Pancreas (tissue), 10 donors: ENCODE data around the gene KIAA1671. TPM values are rescaled to one million over a fixed set of nuclear protein-coding genes. Genes with fewer than 3 reads are reported as not detected.

Source experiments
- ATAC-seq, 4 donors: fragments of 200-7000 bp; cut with Tn5 transposase; one replicate each; pipeline versions ENCODE4 v1.8.0 to v1.9.1; 2020; ENCODE audit warnings: mild to moderate bottlenecking in 4 of 4, moderate library complexity in 4 of 4
- DNase-seq, 6 donors: peaks; one replicate each; pipeline ENCODE4 v3.0.0-alpha.2; 2020
- FAIRE-seq: peaks from 2 replicates; lab custom pipeline; 2012; peaks lifted over from hg19 to GRCh38; lab: Jason Lieb, UNC
- H3K27ac ChIP-seq, 4 donors: fragments of 200-600 bp; sonication (generic); 1 replicate in 3 of 4; 2 replicates in 1 of 4; pipeline versions ENCODE4 v1.5.0 to v1.8.0; 2020
- H3K27me3 ChIP-seq, 4 donors: fragments of 200-600 bp; one replicate each; pipeline ENCODE4 v1.8.0; 2021
- H3K36me3 ChIP-seq, 3 donors: fragments of 200-600 bp; sonication (generic) in 1 of 3; one replicate each; pipeline versions ENCODE4 v1.5.0 to v1.8.0; 2020 to 2021
- H3K4me1 ChIP-seq, 3 donors: fragments of 200-600 bp; one replicate each; pipeline ENCODE4 v1.8.0; 2021
- H3K4me3 ChIP-seq, 4 donors: fragments of 200-600 bp; sonication (generic) in 2 of 4; one replicate each; pipeline versions ENCODE4 v1.5.0 to v1.8.0; 2020 to 2021
- H3K9me3 ChIP-seq, 4 donors: fragments of 200-600 bp; one replicate each; pipeline ENCODE4 v1.8.0; 2021
- WGBS, 2 donors: extraction: QIAGEN DNeasy Blood & Tissue Kit; methylation state at CpG; one replicate each; pipeline ENCODE4 v1.1.7; 2013; 5-methylcytosine and 5-hydroxymethylcytosine counted together
- intact Hi-C, 3 donors: fragments of 100-400 bp; cut with DNase I; formaldehyde crosslinking; loops; one replicate each; pipeline versions ENCODE4 v1.11.1 to v1.14.2; 2022
- polyA plus RNA-seq, 2 donors: library from polyadenylated mRNA; stranded (reverse); fragments of 200-250 nt; gene quantifications; one replicate each; pipeline ENCODE4 v1.2.3, GENCODE V29; 2013
- total RNA-seq, 6 donors: library from RNA; stranded (reverse); fragmentation: NEBNext Ultra II Directional in 4 of 6; extraction: Animal tissue kit (Norgen Biotek cat#: 25700) in 4 of 6; gene quantifications; one replicate each; pipeline versions ENCODE4 v1.2.1 to v1.2.4, GENCODE V29; 2021 to 2023
- TF ChIP-seq, protein P1 (sequence below), 4 donors: fragments of 200-600 bp; sonication (generic) in 3 of 4; IDR thresholded peaks; one replicate each; pipeline versions ENCODE4 v1.5.0 to v1.8.0; 2021; ENCODE audit warnings: antibody characterized with exemption in 4 of 4
- donor health status: healthy with polysubstance abuse.
- donor health status: DM: no; HTN: no; CAD: no; lungs with moderate emphysema.
- donor health status: DM: no; HTN: no; CAD: no.
- donor health status: control.
- donor health status: control.
- donor health status: Bipolar disorder and iron deficiency.
- donor health status: DM: yes; HTN: yes; CAD: no.
- donor health status: DM: no; HTN: no; CAD: no.
- donor health status: DM: no; HTN: no; CAD: no.
- donor health status: DM: yes; HTN: yes; CAD: no.

Gene KIAA1671
- total and polyA plus RNA-seq, 8 donors = 8.3 to 28.8 (median 19.0) TPM

DNA sequence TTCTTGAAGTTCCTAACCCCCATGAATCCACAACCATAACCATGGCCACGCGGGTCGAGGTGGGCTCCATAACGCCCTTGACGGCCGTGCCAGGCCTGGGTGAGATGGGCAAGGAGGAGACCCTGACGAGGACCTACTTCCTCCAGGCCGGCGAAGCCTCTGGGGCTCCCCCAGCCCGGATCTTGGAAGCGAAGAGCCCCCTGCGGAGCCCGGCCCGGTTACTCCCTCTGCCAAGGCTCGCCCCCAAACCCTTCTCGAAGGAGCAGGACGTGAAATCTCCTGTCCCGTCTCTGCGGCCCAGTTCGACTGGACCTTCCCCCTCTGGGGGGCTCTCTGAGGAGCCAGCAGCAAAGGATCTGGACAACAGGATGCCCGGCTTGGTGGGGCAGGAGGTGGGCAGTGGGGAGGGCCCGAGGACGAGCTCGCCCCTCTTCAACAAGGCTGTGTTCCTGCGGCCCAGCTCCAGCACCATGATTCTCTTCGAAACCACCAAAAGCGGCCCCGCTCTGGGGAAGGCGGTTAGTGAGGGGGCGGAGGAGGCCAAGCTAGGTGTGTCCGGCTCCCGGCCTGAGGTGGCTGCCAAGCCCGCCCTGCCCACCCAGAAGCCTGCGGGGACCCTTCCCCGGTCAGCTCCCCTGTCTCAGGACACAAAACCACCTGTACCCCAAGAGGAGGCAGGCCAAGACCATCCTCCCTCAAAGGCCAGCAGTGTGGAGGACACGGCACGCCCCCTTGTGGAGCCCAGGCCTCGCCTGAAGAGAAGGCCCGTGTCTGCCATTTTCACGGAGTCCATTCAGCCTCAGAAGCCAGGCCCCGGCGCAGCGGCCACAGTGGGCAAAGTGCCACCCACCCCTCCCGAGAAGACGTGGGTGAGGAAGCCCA, 75.7 kb downstream of the KIAA1671 start:
- WGBS, 2 donors = 87 to 88% methylated on average over 45 of the region's 45 CpGs
- FAIRE-seq = no peak
- peak in 2 of 6 donors; percentile 56 to 63 for DNase-seq

DNA sequence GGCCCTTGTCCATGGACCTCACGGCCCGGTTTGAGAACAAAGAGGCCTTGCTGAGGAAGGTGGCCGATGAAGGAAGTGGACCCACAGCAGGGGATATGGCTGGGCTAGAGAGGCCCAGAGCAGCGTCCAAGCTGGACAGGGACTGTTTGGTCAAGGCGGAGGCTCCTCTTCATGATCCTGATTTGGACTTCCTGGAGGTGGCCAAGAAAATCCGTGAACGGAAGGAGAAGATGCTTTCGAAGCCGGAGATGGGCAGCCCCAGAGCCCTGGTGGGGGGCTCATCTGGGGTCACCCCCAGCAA, 76.3 kb downstream of the KIAA1671 start:
- Histone ChIP-seq H3K27ac (no peak overlapping the region), H3K27me3 (no peaks in the 10 kb centered on the region), H3K4me3 (no peak overlapping the region), H3K36me3 (peaks cover 0 to 4% (median 0%) of the 10 kb centered on the region in 3 donors), H3K9me3 (no peaks in the 10 kb centered on the region), H3K4me1 (no peaks in the 10 kb centered on the region)
- TF ChIP-seq, protein P1, sequence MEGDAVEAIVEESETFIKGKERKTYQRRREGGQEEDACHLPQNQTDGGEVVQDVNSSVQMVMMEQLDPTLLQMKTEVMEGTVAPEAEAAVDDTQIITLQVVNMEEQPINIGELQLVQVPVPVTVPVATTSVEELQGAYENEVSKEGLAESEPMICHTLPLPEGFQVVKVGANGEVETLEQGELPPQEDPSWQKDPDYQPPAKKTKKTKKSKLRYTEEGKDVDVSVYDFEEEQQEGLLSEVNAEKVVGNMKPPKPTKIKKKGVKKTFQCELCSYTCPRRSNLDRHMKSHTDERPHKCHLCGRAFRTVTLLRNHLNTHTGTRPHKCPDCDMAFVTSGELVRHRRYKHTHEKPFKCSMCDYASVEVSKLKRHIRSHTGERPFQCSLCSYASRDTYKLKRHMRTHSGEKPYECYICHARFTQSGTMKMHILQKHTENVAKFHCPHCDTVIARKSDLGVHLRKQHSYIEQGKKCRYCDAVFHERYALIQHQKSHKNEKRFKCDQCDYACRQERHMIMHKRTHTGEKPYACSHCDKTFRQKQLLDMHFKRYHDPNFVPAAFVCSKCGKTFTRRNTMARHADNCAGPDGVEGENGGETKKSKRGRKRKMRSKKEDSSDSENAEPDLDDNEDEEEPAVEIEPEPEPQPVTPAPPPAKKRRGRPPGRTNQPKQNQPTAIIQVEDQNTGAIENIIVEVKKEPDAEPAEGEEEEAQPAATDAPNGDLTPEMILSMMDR (IDR thresholded peaks at IDR 0.05) = no peak
- FAIRE-seq = no peak
- intact Hi-C loops = no loop called here
- 89 to 94% methylated on average over 9 of the region's 9 CpGs for WGBS, 2 donors
- no peak for DNase-seq
- ATAC-seq = no peak

More for the DNA sequence above, 75.7 kb downstream of the KIAA1671 start:
- Histone ChIP-seq H3K36me3 (peaks cover 0 to 4% (median 0%) of the 10 kb centered on the region in 3 donors), H3K27me3 (no peaks in the 10 kb centered on the region), H3K4me1 (no peaks in the 10 kb centered on the region), H3K27ac (no peak overlapping the region), H3K4me3 (no peak overlapping the region), H3K9me3 (no peaks in the 10 kb centered on the region)
- intact Hi-C loops = no loop called here
- ATAC-seq = peak in 2 of 4 donors; percentile 36 to 69
- TF ChIP-seq, protein P1 (IDR thresholded peaks at IDR 0.05) = no peak

DNA sequence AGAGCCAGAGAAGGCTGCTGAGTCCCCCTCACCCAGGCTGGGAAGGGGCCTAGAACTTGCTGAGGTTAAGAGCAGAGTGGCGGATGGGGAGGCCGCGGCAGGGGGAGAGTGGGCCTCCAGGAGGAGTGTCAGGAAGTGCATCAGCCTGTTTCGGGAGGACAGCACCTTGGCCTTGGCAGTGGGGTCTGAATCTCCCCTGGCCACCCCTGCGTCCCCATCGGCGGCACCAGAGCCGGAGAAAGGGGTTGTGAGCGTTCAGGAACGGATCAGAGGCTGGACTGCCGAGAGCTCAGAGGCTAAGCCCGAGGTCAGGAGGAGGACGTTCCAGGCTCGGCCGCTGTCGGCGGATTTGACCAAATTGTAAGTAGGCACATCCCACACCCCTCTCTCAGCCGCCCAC, 76.7 kb downstream of the KIAA1671 start:
- WGBS, 2 donors = 95% methylated on average over 18 of the region's 18 CpGs
- TF ChIP-seq, protein P1 (IDR thresholded peaks at IDR 0.05) = no peak
- Histone ChIP-seq H3K27me3 (no peaks in the 10 kb centered on the region), H3K36me3 (peaks cover 0 to 4% (median 0%) of the 10 kb centered on the region in 3 donors), H3K9me3 (no peaks in the 10 kb centered on the region), H3K4me1 (no peaks in the 10 kb centered on the region), H3K4me3 (no peak overlapping the region), H3K27ac (no peak overlapping the region)
- intact Hi-C loops = no loop called here
- peak in 1 of 6 donors; percentile 44 for DNase-seq
- no peak for ATAC-seq
- FAIRE-seq = no peak

DNA sequence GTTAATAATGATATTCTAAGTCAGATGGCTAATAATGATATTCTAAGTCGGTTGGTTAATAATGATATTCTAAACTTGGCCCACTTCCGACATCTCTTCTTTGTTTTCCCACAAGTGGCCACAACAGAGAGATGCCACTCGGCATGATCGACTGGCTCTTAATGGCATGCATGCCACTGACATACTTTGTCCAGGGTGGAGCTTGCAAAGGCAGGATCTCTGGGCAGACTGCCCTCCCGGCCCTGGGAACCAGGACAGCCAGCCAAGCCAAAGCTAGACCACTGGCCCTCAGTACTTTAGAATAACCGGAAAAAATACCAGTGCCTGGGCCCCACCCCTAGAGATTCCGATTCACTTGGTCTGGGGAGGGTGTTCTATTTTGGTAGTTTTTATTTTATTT, 78.1 kb downstream of the KIAA1671 start:
- Histone ChIP-seq H3K27me3 (no peaks in the 10 kb centered on the region), H3K36me3 (peaks cover 0 to 4% (median 0%) of the 10 kb centered on the region in 3 donors), H3K9me3 (no peaks in the 10 kb centered on the region), H3K4me1 (no peaks in the 10 kb centered on the region), H3K4me3 (no peak overlapping the region), H3K27ac (no peak overlapping the region)
- no peak for DNase-seq
- TF ChIP-seq, protein P1 (IDR thresholded peaks at IDR 0.05) = no peak
- FAIRE-seq = no peak
- peak in 2 of 4 donors; percentile 51 to 54 for ATAC-seq
- WGBS, 2 donors = 64 to 67% methylated on average over 7 of the region's 7 CpGs
- intact Hi-C loops = no loop called here

DNA sequence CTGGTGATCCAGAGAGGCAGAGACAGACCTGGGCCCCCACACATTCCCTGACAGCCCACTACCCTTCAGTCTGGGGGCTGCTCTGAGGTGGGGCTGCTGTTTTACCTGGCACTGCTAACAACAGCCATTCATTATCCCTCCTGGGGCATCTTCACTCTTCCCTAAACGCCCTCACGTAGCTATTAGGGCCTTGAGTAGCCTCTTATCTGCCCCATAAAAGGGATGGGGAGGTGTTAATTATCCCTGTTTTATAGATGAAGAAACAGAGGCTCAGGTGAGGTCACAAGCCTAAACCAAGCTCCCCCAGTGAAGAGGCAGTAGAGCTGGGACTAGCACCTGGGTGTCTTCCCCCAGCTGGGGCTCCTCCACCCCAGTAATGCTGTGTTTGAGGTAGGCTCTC, 79.5 kb downstream of the KIAA1671 start:
- Histone ChIP-seq H3K27ac (no peak overlapping the region), H3K4me1 (no peaks in the 10 kb centered on the region), H3K36me3 (peaks cover 0 to 4% (median 0%) of the 10 kb centered on the region in 3 donors), H3K27me3 (no peaks in the 10 kb centered on the region), H3K9me3 (no peaks in the 10 kb centered on the region), H3K4me3 (no peak overlapping the region)
- TF ChIP-seq, protein P1 (IDR thresholded peaks at IDR 0.05) = no peak
- intact Hi-C loops = no loop called here
- DNase-seq (no peak), ATAC-seq (no peak), FAIRE-seq (no peak)
- WGBS, 2 donors = 75 to 77% methylated on average over 2 of the region's 2 CpGs
